A673 (cell line): Measurements from ENCODE around the gene DCC.

ENCODE experiments used
- CTCF ChIP-seq: fragments of 300-800, 200-600 bp; sonication (generic); conservative IDR thresholded peaks from 2 replicates; pipeline ENCODE4 v1.5.1; 2017; ENCODE audit warnings: low read depth, mild to moderate bottlenecking, antibody characterized with exemption, low read length, moderate library complexity, mixed read lengths
- EZH2 ChIP-seq: fragments of 200-600 bp; sonication (generic); IDR thresholded peaks from 2 replicates; pipeline ENCODE4 v1.6.1; 2017; ENCODE audit warnings: borderline replicate concordance, low read depth, mild to moderate bottlenecking, mixed read lengths, antibody characterized with exemption, low read length; ENCODE audit not compliant: poor library complexity, severe bottlenecking

GRCh38 chr18:52319424-52319983 is 20.5 kb upstream of the DCC start:
- TF ChIP-seq CTCF (no peak), EZH2 (no peak)
